GM03348 (cell line): Measurements from ENCODE around the gene LGI4.
"Not testable (repeated sequence)": the region's sequence is repeated elsewhere in the genome, so short reads cannot be mapped to it uniquely, and the experiment has no call there.

Source experiments
- DNase-seq: peaks from one replicate; pipeline ENCODE4 v3.0.0; 2012; ENCODE audit warnings: low spot score

LGI4 gene

DNA sequence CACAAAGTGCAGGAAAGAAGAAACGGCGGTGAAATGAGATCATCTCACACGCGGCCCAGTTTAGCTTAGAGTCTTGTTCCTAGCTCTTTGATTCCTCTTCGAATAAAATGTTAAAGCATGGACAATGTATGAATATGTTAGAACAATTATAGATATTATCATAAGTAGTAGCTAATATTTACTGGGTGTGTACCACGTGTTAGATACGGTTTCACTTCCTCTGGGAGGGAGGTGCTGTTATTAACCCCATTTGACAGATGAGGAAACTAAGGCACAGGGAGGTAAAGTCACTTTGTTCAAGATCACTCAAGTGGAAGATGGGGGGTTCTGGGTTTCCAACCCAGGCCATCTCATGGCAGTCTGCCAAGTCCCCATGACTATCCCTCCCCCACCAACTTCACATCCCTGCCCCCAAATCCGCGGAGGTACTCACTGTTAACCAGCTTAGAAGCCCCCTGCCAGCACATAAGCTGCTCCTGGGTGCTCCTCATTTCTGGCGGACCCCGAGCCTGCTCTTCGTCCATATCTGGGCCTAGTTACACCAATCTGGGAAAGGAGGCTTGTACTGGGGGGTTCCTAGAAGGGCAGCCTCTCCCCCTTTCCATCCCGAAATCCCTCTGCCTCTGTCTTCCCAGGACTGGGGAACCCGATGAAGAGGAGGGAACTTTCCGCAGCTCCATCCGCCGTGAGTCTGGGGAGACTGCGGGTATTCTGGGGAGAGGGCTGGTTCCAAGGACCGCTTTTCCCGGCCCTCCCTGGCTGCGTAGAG lies 7.2 kb upstream of the LGI4 start:
- DNase-seq = no peak

DNA sequence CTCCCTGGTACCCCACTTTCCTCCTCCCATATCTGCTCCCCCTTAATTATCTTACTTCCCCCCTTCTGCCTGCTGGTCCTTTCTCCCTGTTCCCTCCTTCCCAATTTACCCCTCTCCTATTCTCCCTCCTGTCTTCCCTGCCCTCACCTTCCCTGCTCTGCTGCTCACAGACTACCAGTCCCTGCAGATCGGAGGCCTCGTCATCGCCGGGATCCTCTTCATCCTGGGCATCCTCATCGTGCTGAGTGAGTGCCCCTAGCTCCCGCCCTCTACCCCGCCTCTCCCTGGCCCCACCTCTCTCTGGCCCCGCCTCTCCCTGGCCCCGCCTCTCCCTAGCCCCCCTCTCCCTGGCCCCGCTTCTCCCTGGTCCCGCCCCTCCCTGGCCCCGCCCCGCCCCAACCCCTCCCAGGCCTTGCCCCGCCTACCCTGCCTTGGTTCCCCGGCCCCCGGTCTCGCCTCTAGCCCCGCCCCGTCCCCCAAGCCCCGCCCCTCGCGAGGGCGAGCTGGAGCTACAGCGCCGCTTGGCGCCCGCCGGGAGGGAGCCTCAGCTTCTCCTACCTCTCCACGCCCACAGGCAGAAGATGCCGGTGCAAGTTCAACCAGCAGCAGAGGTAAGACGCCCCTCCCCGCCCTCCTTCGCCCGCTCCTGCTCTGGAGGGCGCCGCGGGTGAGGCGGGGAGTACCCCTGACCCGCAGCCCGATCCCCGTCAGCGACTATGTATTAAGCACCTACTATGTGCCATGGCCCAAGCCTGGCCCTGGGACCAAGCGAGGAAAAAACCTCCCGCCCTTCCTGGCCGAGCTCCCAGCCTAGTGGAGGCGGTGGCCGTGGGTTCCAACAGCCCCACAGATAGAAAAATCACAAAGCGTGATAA lies 6.3 kb upstream of the LGI4 start:
- DNase-seq = peak; percentile 100

DNA sequence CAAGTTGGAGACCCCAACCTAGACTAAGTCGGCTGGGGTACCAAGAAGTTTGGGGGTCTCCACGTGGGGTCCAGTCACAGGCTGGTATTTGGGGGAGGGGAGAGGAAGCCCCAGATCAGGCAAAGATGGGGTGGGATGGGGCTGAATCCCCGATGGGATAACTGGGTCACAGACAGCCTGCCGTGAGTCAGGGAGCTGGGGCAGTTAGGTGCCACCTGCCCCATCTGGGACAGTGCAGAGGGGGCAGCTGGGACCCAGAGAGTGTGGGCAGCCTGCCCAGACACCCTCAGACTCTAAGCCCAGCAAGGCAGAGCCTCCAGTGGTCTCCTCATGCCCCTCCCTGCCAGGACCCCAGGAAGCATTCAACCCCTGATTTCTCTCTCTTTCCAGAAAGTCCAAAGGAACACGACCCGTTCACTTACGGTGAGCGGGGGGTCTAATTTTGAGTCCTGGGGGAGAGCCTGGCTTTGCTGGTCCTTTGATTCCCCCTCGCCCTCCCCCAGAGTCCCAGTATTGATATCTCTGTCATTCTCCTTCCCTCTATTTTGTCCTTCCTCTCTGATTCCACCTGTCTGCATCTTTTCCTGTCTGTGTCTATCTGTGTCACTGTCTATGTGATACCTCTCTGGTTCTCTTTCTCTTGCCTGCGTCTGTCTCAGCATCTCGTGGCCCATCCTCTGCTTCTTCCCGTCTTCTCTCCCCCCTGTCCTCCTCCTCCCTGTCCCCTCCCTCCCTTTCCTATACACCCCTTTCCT lies 5.5 kb upstream of the LGI4 start:
- DNase-seq = no peak

DNA sequence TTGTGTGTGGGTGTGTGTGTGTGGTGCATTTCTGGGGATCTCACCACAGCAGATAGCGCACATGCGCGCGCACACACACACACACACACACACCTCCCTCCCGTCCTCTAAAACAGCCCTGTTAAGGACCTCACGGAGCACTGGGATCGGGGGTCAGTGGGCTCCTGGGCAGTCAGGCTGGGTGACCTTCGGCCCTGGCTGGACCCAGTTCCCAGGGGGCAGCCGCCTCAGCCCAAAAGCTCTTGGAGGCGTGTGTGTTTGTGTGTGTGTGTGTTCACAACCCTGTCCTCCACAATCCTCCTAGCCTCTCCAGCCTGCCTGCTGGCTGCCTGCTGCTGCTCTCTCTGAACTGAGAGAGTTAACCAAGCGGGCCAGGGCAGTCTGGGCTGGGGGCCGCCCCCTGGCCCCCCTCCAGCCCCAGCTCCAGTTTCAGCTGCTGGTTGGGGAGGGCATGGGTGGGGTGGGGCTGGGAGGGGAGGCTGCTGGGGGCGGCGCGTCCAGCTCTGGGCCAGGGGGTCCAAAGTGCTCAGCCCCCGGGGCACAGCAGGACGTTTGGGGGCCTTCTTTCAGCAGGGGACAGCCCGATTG lies 3.5 kb upstream of the LGI4 start, which contains the start of gene FXYD1:
Gene FXYD1 (plus strand): TSS at position 520 of the 588 bp plus-strand sequence. CDS start 1,256 bp downstream, outside the sequence.
- DNase-seq = no peak

DNA sequence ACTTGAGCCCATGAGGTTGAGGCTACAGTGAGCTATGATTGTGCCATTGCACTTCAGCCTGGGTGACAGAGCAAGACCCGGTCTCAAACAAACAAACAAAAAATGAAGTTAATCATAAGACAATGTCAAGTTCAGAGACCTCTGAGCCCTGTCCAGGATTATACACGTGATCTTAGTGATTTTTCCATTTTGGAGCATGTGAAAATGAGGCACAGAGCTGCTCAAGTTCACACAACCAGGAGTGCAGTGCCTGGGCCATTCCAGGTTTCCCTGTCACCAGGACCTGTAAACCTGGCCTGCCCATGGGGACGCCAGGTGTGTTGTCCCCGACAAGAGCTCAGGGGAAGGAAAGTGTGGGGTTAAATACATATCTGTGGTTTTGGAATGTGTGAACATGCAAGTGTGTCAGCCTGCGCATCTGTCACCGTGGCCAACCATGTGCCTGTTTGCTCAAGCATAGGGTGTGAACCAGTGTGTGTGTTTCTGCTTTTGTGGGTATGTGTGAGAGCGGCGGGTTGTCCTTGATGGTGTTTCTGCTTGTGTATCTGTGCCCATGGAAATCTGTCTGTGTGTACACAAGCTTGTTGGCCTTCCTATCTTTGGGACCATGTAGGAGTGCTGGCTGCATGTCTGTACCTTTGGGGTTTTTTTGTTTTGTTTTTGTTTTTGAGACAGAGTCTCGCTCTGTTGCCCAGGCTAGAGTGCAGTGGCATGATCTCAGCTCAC lies 2.3 kb upstream of the LGI4 start:
- no peak for DNase-seq

DNA sequence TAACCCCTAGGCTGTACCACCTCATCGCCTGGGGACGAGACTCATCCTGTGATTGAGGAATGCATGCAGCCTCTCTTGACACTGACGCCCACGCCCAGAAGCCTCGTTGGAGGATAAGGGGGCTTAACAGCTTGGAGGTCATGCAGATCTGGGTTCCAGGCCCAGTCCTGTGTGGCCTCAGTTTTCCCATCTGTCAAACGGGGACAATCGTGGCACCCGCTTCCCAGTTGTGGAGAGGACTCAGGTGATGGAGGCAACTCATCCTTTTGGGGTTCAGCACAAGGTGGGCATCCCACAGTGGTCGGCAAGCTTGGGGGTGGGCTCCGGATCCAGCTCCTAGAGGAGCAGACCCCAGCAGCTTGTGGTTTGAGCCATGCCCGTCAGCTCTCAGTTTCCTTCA lies 1.4 kb upstream of the LGI4 start:
- DNase-seq = no peak

DNA sequence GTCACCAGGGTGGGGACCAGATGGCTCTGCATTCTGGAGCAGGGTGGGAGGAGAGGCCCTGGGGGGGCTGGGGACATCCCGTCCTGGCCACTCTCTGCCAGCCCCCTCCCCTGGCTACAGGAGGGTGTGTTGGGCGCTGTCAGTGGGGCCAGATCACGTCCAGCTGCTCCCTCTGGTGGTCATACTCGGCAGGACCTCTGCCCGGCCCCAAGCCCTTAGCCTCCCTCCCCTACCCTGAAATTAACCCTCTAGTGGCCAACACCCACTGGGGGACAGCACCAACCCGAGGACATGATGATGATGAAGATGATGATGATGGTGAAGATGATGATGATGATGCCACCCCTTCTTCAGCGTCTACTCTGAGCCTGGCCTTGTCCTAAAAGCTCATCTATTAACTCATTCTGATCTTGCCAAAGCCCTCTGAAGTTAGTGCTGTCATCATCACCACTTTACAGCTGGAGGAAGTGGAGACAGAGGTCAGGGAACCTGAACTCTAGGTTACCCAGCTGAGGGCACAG lies 590 bp upstream of the LGI4 start:
- DNase-seq = peak; percentile 91

GRCh38 chr19:35133826-35134225 lies 1.0 kb downstream of the LGI4 start:
- no peak for DNase-seq

DNA sequence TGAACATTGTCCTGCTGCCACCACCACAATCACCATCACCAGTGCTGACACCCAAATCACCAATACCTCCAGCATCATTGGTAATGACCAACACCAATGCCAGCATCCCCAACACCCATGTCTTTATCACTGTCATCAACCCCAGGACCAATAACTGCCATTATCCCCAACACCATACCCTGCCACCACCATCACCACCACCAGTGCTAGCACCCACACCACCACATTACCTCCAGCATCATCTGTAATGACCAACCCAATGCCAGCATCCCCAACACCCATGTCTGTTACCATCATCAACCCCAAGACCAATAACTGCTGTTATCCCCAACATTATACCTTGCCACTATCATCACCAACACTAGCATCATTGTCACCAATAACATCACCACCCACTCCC lies 2.6 kb downstream of the LGI4 start:
- no peak for DNase-seq

GRCh38 chr19:35130761-35131720 lies 3.8 kb downstream of the LGI4 start:
- no peak for DNase-seq

- not testable (repeated sequence) for DNase-seq
These were observed 5.1 kb downstream of the LGI4 start for GRCh38 chr19:35129724-35130274.

GRCh38 chr19:35128398-35129057 lies 6.3 kb downstream of the LGI4 start:
- DNase-seq = no peak

DNA sequence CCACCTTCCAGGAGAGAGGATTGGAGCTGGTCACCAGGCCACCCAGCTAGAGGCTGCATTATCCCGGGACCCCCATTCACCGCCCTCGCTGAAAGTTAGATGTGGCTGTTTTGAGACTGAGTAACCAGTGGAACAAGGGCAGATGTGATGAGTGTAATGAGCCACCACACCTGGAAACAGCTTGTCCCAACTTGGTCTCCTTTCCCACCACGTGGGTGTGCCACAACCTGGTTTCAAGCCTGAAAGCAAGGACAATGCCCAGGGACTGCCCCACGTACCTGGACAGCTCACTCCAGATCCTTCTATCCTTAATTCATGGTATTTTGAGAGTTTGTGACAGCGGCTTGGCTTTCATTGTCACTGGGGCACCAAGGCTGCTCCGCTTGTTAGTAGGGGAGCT lies 7.0 kb downstream of the LGI4 start:
- DNase-seq = no peak

- DNase-seq = no peak
These were observed 8.3 kb downstream of the LGI4 start for GRCh38 chr19:35126624-35126959.

GRCh38 chr19:35125749-35126623 lies 8.9 kb downstream of the LGI4 start:
- DNase-seq = no peak

- DNase-seq = no peak
These were observed 9.6 kb downstream of the LGI4 start for GRCh38 chr19:35125270-35125717.

- peak; percentile 100 for DNase-seq
These were observed 10.5 kb downstream of the LGI4 start for GRCh38 chr19:35124098-35125060.
